Spleen (tissue), 13 donors: Measurements from ENCODE around the gene NAXE. TPM values are rescaled to one million over a fixed set of nuclear protein-coding genes. Genes with fewer than 3 reads are reported as not detected.

ENCODE experiments used
- DNase-seq: peaks from one replicate; pipeline ENCODE4 v3.0.0-alpha.2; 2020
- H3K27ac ChIP-seq, 8 donors: fragments of 200-600 bp; sonication (generic) in 7 of 8; 1 replicate in 4 of 8; 2 replicates in 4 of 8; pipeline versions ENCODE4 v1.5.0 to v1.8.0; 2016 to 2021; ENCODE audit warnings: inconsistent platforms in 4 of 8, mild to moderate bottlenecking in 4 of 8, moderate library complexity in 1 of 8
- H3K27me3 ChIP-seq, 7 donors: fragments of 200-600 bp; sonication (generic) in 6 of 7; replicated peaks in 1 of 7; 1 replicate in 4 of 7; 2 replicates in 3 of 7; pipeline versions ENCODE4 v1.5.0 to v1.8.0; 2016 to 2021; ENCODE audit warnings: inconsistent platforms in 3 of 7, mild to moderate bottlenecking in 1 of 7
- H3K36me3 ChIP-seq, 6 donors: fragments of 200-600 bp; sonication (generic) in 5 of 6; 1 replicate in 4 of 6; 2 replicates in 2 of 6; pipeline versions ENCODE4 v1.5.0 to v1.8.0; 2016 to 2021; ENCODE audit warnings: inconsistent platforms in 2 of 6
- H3K4me1 ChIP-seq, 6 donors: fragments of 200-600 bp; sonication (generic) in 5 of 6; 1 replicate in 3 of 6; 2 replicates in 3 of 6; pipeline versions ENCODE4 v1.5.0 to v1.8.0; 2016 to 2021; ENCODE audit warnings: inconsistent platforms in 3 of 6
- H3K4me3 ChIP-seq, 8 donors: fragments of 200-600 bp; sonication (generic) in 7 of 8; 1 replicate in 4 of 8; 2 replicates in 4 of 8; pipeline versions ENCODE4 v1.5.0 to v1.8.0; 2016 to 2021; ENCODE audit warnings: inconsistent platforms in 4 of 8, mild to moderate bottlenecking in 4 of 8, moderate library complexity in 2 of 8
- H3K9me3 ChIP-seq, 8 donors: fragments of 200-600 bp; sonication (generic) in 7 of 8; 1 replicate in 4 of 8; 2 replicates in 4 of 8; pipeline versions ENCODE4 v1.5.0 to v1.8.0; 2016 to 2021; ENCODE audit warnings: inconsistent platforms in 4 of 8
- CTCF ChIP-seq, 11 experiments: fragments of 200-600 bp in 7 of 11; fragments of 450-650 bp in 4 of 11; sonication (generic) in 4 of 11; IDR thresholded peaks in 8 of 11; conservative IDR thresholded peaks in 3 of 11; 1 replicate in 7 of 11; 2 replicates in 4 of 11; pipeline versions ENCODE4 v1.4.0 to v1.8.0; 2016 to 2021; ENCODE audit warnings: antibody characterized with exemption in 11 of 11, inconsistent platforms in 4 of 11, mild to moderate bottlenecking in 1 of 11
- POLR2A ChIP-seq, 3 donors: fragments of 450-650 bp; IDR thresholded peaks; one replicate each; pipeline ENCODE4 v1.5.1; 2017; ENCODE audit warnings: antibody characterized with exemption in 3 of 3, mild to moderate bottlenecking in 1 of 3
- POLR2AphosphoS5 ChIP-seq, 3 donors: sonication (generic); formaldehyde crosslinking; IDR thresholded peaks; one replicate each; pipeline ENCODE4 v1.5.1; 2017; ENCODE audit warnings: antibody characterized with exemption in 3 of 3
- WGBS, 5 donors: extraction: QIAGEN DNeasy Blood & Tissue Kit in 3 of 5; methylation state at CpG; one replicate each; pipeline versions ENCODE4 v1.1.5 to v1.1.7; 2013 to 2018; 5-methylcytosine and 5-hydroxymethylcytosine counted together
- intact Hi-C: fragments of 100-400 bp; cut with DNase I; formaldehyde crosslinking; loops from one replicate; pipeline ENCODE4 v1.15.0; 2023; ENCODE audit warnings: low total_unique reads
- long read RNA-seq, 2 donors: transcript quantifications; one replicate each; lab custom pipeline, GENCODE V29; 2026
- polyA plus RNA-seq, 3 donors: library from polyadenylated mRNA; stranded (reverse); fragments of 200-250 nt; gene quantifications; one replicate each; pipeline ENCODE4 v1.2.1, GENCODE V29; 2013
- total RNA-seq, 7 donors: library from RNA; depleted of rRNA in 3 of 7; stranded (reverse); fragments of >200 nt in 3 of 7; fragmentation: NEBNext Ultra II Directional in 4 of 7; extraction: Animal tissue kit (Norgen Biotek cat#: 25700) in 4 of 7; gene quantifications; one replicate each; pipeline versions ENCODE4 v1.1.0 to v1.2.1, GENCODE V29; 2016 to 2021
- donor health status: healthy with polysubstance abuse.
- donor health status: DM: no; HTN: no; CAD: no; lungs with moderate emphysema.
- donor health status: DM: no; HTN: no; CAD: no.
- donor health status: Bipolar disorder and iron deficiency.
- donor health status: healthy.
- donor health status: DM: no; HTN: no; CAD: no.
- donor health status: DM: yes; HTN: yes; CAD: no.

NAXE gene
- total RNA-seq, result 10 to 100 TPM; 34.7 to 50.5 (median 48.3) TPM
- 10 to 100 TPM; 48.1 to 74.7 (median 54.8) TPM for polyA plus RNA-seq
- long read RNA-seq, donor 1, transcript NAXE-203 (6 exons, 1,125 nt), result major isoform, 24 of 38 reads
- long read RNA-seq, donor 1, partial matches to known transcripts, result 5 of 38 reads
- long read RNA-seq, donor 1, other reads (novel, unspliced or antisense), result 7 of 38 reads
- long read RNA-seq, donor 2, transcript NAXE-203 (6 exons, 1,125 nt), result major isoform, 32 of 35 reads
- long read RNA-seq, donor 2, partial matches to known transcripts, result 0 of 35 reads
- long read RNA-seq, donor 2, other reads (novel, unspliced or antisense), result 0 of 35 reads

DNA sequence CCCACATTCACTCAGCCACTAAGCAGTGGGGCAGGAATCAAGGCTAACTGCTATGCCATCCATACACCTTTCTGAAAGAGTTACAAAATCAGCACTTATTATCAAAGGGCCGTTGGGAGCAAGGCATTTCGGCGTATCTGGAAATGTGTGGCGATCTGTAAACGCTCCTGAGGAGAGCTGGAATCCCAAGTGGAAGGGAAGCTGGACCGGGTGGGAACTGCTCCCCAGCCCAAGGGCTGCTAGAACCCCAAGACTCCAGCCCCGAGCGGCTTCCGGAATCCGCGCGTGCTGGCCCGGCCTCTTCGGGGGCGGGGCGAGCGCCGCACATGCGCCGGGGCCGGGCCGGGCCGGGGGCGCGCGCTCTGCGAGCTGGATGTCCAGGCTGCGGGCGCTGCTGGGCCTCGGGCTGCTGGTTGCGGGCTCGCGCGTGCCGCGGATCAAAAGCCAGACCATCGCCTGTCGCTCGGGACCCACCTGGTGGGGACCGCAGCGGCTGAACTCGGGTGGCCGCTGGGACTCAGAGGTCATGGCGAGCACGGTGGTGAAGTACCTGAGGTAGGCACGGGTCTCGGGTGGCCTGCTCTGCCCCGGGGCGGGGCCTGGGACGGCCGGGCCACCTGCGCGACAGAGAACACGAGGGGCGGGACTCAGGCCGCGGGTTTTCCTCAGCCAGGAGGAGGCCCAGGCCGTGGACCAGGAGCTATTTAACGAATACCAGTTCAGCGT lies at the start of gene NAXE:
NAXE (plus strand) TSS at position 345 of the 726 bp plus-strand sequence; CDS start at position 374, 29 bp downstream.
- 0 to 1% (median 1%) methylated on average over 7 to 60 of the region's 60 CpGs for WGBS, 5 donors
- intact Hi-C loops, result no loop called here
- TF ChIP-seq POLR2AphosphoS5 (IDR thresholded peaks at IDR 0.05) (peak; percentile 79 to 84 (median 81)), CTCF (IDR thresholded peaks at IDR 0.05 in 8 of 11, conservative IDR thresholded peaks at IDR 0.05 in 3 of 11) (no peak), POLR2A (IDR thresholded peaks at IDR 0.05) (peak in 1 of 3 donors; percentile 11)

GRCh38 chr1:156543066-156543465 lies 48.5 kb upstream of the NAXE start:
- no peaks in the 10 kb centered on the region for H3K9me3 ChIP-seq
- 51 to 78% (median 58%) methylated on average over 1 of the region's 1 CpG for WGBS, 5 donors
- H3K4me1 ChIP-seq, result no peaks in the 10 kb centered on the region
- intact Hi-C loops, result no loop called here
- no peak for TF ChIP-seq POLR2A (IDR thresholded peaks at IDR 0.05)
- no peak for TF ChIP-seq POLR2AphosphoS5 (IDR thresholded peaks at IDR 0.05)
- no peak for TF ChIP-seq CTCF (IDR thresholded peaks at IDR 0.05 in 8 of 11, conservative IDR thresholded peaks at IDR 0.05 in 3 of 11)
- no peak for DNase-seq
- H3K36me3 ChIP-seq, result peaks cover 0 to 60% (median 0%) of the 10 kb centered on the region in 6 donors
- H3K4me3 ChIP-seq, result no peak overlapping the region
- H3K27me3 ChIP-seq, result no peaks in the 10 kb centered on the region
- no peak overlapping the region for H3K27ac ChIP-seq

More for the DNA sequence above, at the start of gene NAXE:
- H3K4me3 ChIP-seq, result peak within 1 kb of the TSS; percentile 57 to 92 (median 74)
- peaks cover 6 to 29% (median 15%) of the 10 kb centered on the region in 6 donors for H3K4me1 ChIP-seq
- H3K9me3 ChIP-seq, result no peaks in the 10 kb centered on the region
- peak within 1 kb of the TSS; percentile 75 to 91 (median 84) for H3K27ac ChIP-seq
- no peaks in the 10 kb centered on the region for H3K27me3 ChIP-seq
- H3K36me3 ChIP-seq, result peaks cover 0 to 40% (median 29%) of the 10 kb centered on the region in 6 donors
- DNase-seq, result peak; percentile 94

DNA sequence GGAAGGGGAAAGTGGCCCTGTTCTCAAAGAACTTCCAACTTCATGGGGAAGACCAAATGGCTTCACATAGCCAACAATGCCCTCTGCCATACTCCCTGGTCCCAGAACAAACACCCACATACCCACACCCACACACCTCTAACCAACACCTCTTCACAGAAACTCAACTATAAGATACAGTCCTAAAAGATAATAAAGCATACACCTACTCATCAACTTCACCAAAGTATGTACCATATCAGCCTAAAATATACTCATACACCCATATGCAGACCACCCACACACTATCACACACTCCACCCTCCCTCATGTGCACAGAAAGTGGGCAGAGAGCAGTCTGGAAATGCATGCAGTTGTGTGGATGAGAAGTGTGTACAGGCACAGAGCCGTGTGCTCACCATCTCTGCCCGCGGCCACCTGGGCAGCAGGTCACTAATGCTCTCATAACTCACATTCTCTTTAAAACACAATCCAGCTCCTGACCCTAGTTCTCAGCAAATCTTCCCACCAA lies 46.9 kb upstream of the NAXE start:
- 97 to 100% (median 98%) methylated on average over 3 of the region's 3 CpGs for WGBS, 5 donors
- Histone ChIP-seq H3K36me3 (peaks cover 0 to 59% (median 0%) of the 10 kb centered on the region in 6 donors), H3K27me3 (no peaks in the 10 kb centered on the region), H3K4me3 (no peak overlapping the region), H3K9me3 (no peaks in the 10 kb centered on the region), H3K4me1 (no peaks in the 10 kb centered on the region), H3K27ac (no peak overlapping the region)
- intact Hi-C loops, result no loop called here
- no peak for TF ChIP-seq CTCF (IDR thresholded peaks at IDR 0.05 in 8 of 11, conservative IDR thresholded peaks at IDR 0.05 in 3 of 11)
- TF ChIP-seq POLR2A (IDR thresholded peaks at IDR 0.05), result no peak
- DNase-seq, result no peak

GRCh38 chr1:156546267-156546666 lies 45.3 kb upstream of the NAXE start:
- Histone ChIP-seq H3K27me3 (no peaks in the 10 kb centered on the region), H3K4me3 (no peak overlapping the region), H3K4me1 (peaks cover 0 to 4% (median under 1%) of the 10 kb centered on the region in 6 donors), H3K9me3 (no peaks in the 10 kb centered on the region), H3K36me3 (peaks cover 0 to 54% (median 0%) of the 10 kb centered on the region in 6 donors), H3K27ac (no peak overlapping the region)
- WGBS, 5 donors, result 86 to 100% (median 95%) methylated on average over 3 of the region's 3 CpGs
- TF ChIP-seq POLR2AphosphoS5 (IDR thresholded peaks at IDR 0.05) (no peak), CTCF (IDR thresholded peaks at IDR 0.05 in 8 of 11, conservative IDR thresholded peaks at IDR 0.05 in 3 of 11) (no peak), POLR2A (IDR thresholded peaks at IDR 0.05) (no peak)
- intact Hi-C loops, result no loop called here
- DNase-seq, result no peak
